Right ventricle myocardium inferior (tissue), 1 donor: ENCODE data around the gene MARS1. TPM values are rescaled to one million over a fixed set of nuclear protein-coding genes. Genes with fewer than 3 reads are reported as not detected.
"Not testable (repeated sequence)": the region's sequence is repeated elsewhere in the genome, so short reads cannot be mapped to it uniquely, and the experiment has no call there.

Experiments
- ATAC-seq: fragments of 200-7000 bp; cut with Tn5 transposase; one replicate; pipeline ENCODE4 v1.9.1; 2020; ENCODE audit warnings: mild to moderate bottlenecking, moderate library complexity
- DNase-seq: peaks from one replicate; pipeline ENCODE4 v3.0.0; 2021; ENCODE audit errors: missing footprints
- intact Hi-C: fragments of 100-400 bp; cut with DNase I; formaldehyde crosslinking; loops from one replicate; pipeline ENCODE4 v1.11.0; 2022
- microRNA-seq: library from miRNA; unstranded; fragments of <30 nt; microRNA quantifications from one replicate; pipeline ENCODE4 v1.2.0, GENCODE V29; 2020
- total RNA-seq: library from RNA; stranded (reverse); fragmentation: NEBNext Ultra II Directional; extraction: Animal tissue kit (Norgen Biotek cat#: 25700); gene quantifications from one replicate; pipeline ENCODE4 v1.2.1, GENCODE V29; 2021
- donor health status: DM: no; HTN: yes; CAD: no; lungs with severe emphysema.

MARS1 gene
- total RNA-seq, 1 donor from 2014 or later: 89.7 TPM

- no peak for DNase-seq
- no peak for ATAC-seq
- intact Hi-C loops: no loop called here
Measured at GRCh38 chr12:57550641-57551549, 63.0 kb downstream of the MARS1 start.

- ATAC-seq (no peak), DNase-seq (no peak)
- intact Hi-C loops: no loop called here
Measured at GRCh38 chr12:57551637-57552305, 63.9 kb downstream of the MARS1 start.

- no peak for DNase-seq
- intact Hi-C loops: no loop called here
- ATAC-seq: no peak
Measured at GRCh38 chr12:57552306-57552651, 64.4 kb downstream of the MARS1 start.

GRCh38 chr12:57552835-57553313 is 65.0 kb downstream of the MARS1 start:
- ATAC-seq: no peak
- no peak for DNase-seq
- intact Hi-C loops: no loop called here

GRCh38 chr12:57553343-57554202 is 65.7 kb downstream of the MARS1 start:
- ATAC-seq (no peak), DNase-seq (no peak)

GRCh38 chr12:57554453-57554852 is 66.6 kb downstream of the MARS1 start:
- no peak for DNase-seq
- no peak for ATAC-seq
- intact Hi-C loops: no loop called here

More at GRCh38 chr12:57553343-57554202, 65.7 kb downstream of the MARS1 start:
- intact Hi-C loops: no loop called here

- intact Hi-C loops: no loop called here
- DNase-seq (no peak), ATAC-seq (no peak)
Measured at GRCh38 chr12:57554897-57555296, 67.0 kb downstream of the MARS1 start.

- DNase-seq (no peak), ATAC-seq (no peak)
- intact Hi-C loops: no loop called here
Measured at GRCh38 chr12:57558864-57559263, 71.0 kb downstream of the MARS1 start.

DNA sequence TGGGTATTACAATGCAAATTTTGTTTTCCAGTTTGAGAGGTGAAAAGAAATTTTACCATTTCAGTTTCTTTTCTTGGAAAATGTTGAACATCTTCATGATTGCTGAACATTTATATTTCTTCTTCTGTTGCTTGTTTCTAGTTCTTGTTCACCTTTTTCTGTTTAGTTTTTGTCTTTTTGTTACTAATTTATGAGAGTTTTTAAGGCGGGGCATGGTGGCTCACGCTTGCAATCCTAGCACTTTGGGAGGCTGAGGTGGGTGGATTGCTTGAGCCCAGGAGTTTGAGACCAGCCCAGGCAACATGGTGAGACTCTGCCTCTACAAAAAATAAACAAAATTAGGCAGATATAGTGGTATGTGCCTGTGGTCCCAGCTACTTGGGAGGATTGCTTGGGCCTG is 72.6 kb downstream of the MARS1 start:
- DNase-seq: no peak
- ATAC-seq: no peak
- intact Hi-C loops: no loop called here

DNA sequence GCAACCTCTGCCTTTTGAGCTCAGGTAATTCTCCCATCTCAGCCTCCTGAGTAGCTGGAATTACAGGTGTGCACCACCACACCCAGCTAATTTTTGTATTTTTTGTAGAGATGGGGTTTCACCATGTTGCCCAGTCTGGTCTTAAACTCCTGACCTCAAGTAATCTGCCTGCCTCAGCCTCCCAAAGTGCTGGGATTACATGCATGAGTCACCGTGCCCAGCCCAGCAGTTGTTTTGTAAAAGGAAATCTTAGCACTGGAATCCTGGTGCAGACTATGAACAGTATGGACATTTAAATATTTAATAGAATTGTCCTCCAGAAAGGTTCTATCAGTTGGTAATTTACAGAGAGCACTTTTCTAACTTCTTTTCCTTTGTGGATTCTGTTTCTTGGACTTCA is 73.2 kb downstream of the MARS1 start:
- ATAC-seq, DNase-seq, intact Hi-C loops: not testable (repeated sequence)

GRCh38 chr12:57563358-57563757 is 75.5 kb downstream of the MARS1 start:
- intact Hi-C loops: no loop called here

DNA sequence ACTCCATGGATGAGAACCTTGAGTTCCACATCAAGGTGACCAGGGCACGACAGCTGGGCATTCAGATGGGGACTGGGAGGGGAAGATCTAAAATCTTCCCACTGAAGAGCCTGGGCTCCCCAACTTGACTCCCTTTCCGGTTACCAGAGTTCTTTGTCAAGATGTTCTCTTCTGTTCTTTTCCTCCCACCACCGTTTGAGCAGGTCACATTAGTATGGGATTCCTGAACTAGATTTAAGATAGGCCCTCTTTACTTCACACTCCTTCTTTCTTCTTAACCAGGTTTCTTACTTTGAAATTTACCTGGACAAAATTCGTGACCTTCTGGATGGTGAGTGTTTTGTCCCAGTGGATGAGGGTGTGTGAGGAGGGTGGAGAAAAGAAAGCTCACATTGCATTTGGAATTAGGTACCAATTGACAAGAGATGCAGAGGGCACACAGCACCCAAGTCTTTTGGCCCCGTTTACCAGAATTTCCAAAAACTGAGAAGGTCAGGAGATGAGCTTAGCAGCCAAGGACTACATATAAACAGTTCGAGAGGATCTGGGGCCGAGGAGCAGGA is 76.4 kb downstream of the MARS1 start:
- ATAC-seq (no peak), DNase-seq (no peak)
- intact Hi-C loops: no loop called here

More at GRCh38 chr12:57563358-57563757, 75.5 kb downstream of the MARS1 start:
- ATAC-seq: no peak
- DNase-seq: no peak

Small RNA genes lying within 50 kb of the gene (microRNA-seq; reads per million reads assigned to microRNA genes)
- gene MIR616 (not detected), gene MIR6758 (not detected)

Other genes with a start within 250 kb of the MARS1 start
- 1.2 TPM for gene STAC3, start 236.9 kb upstream of the MARS1 start, total RNA-seq
- 56.7 TPM for gene R3HDM2, start 57.0 kb upstream of the MARS1 start, total RNA-seq
- gene INHBC, start 53.3 kb upstream of the MARS1 start, total RNA-seq: not detected
- not detected for gene INHBE, start 32.8 kb upstream of the MARS1 start, total RNA-seq
- gene GLI1, start 28.3 kb upstream of the MARS1 start, total RNA-seq: 0.92 TPM
- gene ARHGAP9, start 8.2 kb upstream of the MARS1 start, total RNA-seq: 6.4 TPM
- 19.2 TPM for gene DDIT3, start 32.4 kb downstream of the MARS1 start, total RNA-seq
- gene MBD6, start 34.8 kb downstream of the MARS1 start, total RNA-seq: 34.5 TPM
- 92.5 TPM for gene DCTN2, start 59.1 kb downstream of the MARS1 start, total RNA-seq
- gene KIF5A, start 62.0 kb downstream of the MARS1 start, total RNA-seq: 0.05 TPM
- 13.1 TPM for gene PIP4K2C, start 103.1 kb downstream of the MARS1 start, total RNA-seq
- 23.8 TPM for gene DTX3, start 116.8 kb downstream of the MARS1 start, total RNA-seq
- gene ARHGEF25, start 123.4 kb downstream of the MARS1 start, total RNA-seq: 13.0 TPM
- gene B4GALNT1, start 145.1 kb downstream of the MARS1 start, total RNA-seq: 7.3 TPM
- gene OS9, start 206.1 kb downstream of the MARS1 start, total RNA-seq: 110 TPM